Activated naive CD4-positive, alpha-beta T cell treated with anti-CD3 and anti-CD28 coated beads, Interleukin-2, amount 50 U/mL, for 24 hours (primary cell): Measurements from ENCODE around the gene ZBTB38.

Source experiments
- H3K27ac Mint-ChIP-seq: one replicate; pipeline ENCODE4 v1.8.0; 2021; ENCODE audit warnings: mild to moderate bottlenecking, mixed read lengths
- H3K27me3 Mint-ChIP-seq: one replicate; pipeline ENCODE4 v1.8.0; 2021; ENCODE audit warnings: mixed read lengths
- H3K36me3 Mint-ChIP-seq: one replicate; pipeline ENCODE4 v1.8.0; 2021; ENCODE audit warnings: mixed read lengths
- H3K4me1 Mint-ChIP-seq: one replicate; pipeline ENCODE4 v1.8.0; 2021; ENCODE audit warnings: mixed read lengths
- H3K4me3 Mint-ChIP-seq: one replicate; pipeline ENCODE4 v1.8.0; 2021; ENCODE audit warnings: mild to moderate bottlenecking, mixed read lengths
- H3K9me3 Mint-ChIP-seq: one replicate; pipeline ENCODE4 v1.8.0; 2021; ENCODE audit warnings: mixed read lengths

Gene ZBTB38

GRCh38 chr3:141371882-141372281 lies 3.6 kb downstream of the ZBTB38 start:
- no peaks in the 10 kb centered on the region for H3K9me3 Mint-ChIP-seq
- H3K27ac Mint-ChIP-seq: no peak overlapping the region
- no peaks in the 10 kb centered on the region for H3K36me3 Mint-ChIP-seq
- H3K27me3 Mint-ChIP-seq: no peaks in the 10 kb centered on the region
- peaks cover 27% of the 10 kb centered on the region for H3K4me1 Mint-ChIP-seq
- H3K4me3 Mint-ChIP-seq: no peak overlapping the region

DNA sequence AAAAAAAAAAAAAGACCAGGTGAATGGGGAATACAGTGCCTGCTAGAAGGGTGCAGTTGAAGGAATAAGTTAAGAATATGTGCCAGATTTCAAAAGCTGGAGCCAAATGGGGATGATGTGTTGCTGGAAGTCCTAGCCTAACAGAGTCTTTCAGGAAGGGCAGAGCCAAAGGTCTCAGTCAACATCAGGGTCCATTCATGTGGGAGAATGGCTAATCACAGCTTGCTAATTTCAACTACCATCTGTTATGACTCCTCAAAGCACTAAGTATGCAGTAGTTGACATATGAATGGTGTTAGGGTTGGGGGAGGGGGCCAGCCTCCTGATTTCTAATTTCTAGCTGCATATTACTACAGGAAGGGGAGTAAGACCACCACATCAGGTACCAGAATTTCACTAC lies 4.4 kb downstream of the ZBTB38 start:
- peaks cover 29% of the 10 kb centered on the region for H3K4me1 Mint-ChIP-seq
- no peaks in the 10 kb centered on the region for H3K27me3 Mint-ChIP-seq
- no peaks in the 10 kb centered on the region for H3K9me3 Mint-ChIP-seq
- H3K4me3 Mint-ChIP-seq: no peak overlapping the region
- H3K36me3 Mint-ChIP-seq: no peaks in the 10 kb centered on the region
- no peak overlapping the region for H3K27ac Mint-ChIP-seq

GRCh38 chr3:141373232-141373631 lies 4.9 kb downstream of the ZBTB38 start:
- Mint-ChIP-seq H3K4me1 (peaks cover 29% of the 10 kb centered on the region), H3K4me3 (no peak overlapping the region), H3K9me3 (no peaks in the 10 kb centered on the region), H3K27me3 (no peaks in the 10 kb centered on the region), H3K36me3 (no peaks in the 10 kb centered on the region), H3K27ac (no peak overlapping the region)

- Mint-ChIP-seq H3K27ac (no peak overlapping the region), H3K4me3 (no peak overlapping the region), H3K4me1 (peaks cover 29% of the 10 kb centered on the region), H3K9me3 (no peaks in the 10 kb centered on the region), H3K27me3 (no peaks in the 10 kb centered on the region), H3K36me3 (no peaks in the 10 kb centered on the region)
These were observed 5.6 kb downstream of the ZBTB38 start for GRCh38 chr3:141373768-141374526.

- no peaks in the 10 kb centered on the region for H3K9me3 Mint-ChIP-seq
- H3K27ac Mint-ChIP-seq: no peak overlapping the region
- no peaks in the 10 kb centered on the region for H3K36me3 Mint-ChIP-seq
- H3K4me3 Mint-ChIP-seq: no peak overlapping the region
- H3K4me1 Mint-ChIP-seq: peaks cover 17% of the 10 kb centered on the region
- no peaks in the 10 kb centered on the region for H3K27me3 Mint-ChIP-seq
These were observed 7.3 kb downstream of the ZBTB38 start for GRCh38 chr3:141375381-141376301.

GRCh38 chr3:141377377-141377776 lies 9.1 kb downstream of the ZBTB38 start:
- Mint-ChIP-seq H3K4me3 (no peak overlapping the region), H3K9me3 (no peaks in the 10 kb centered on the region), H3K36me3 (no peaks in the 10 kb centered on the region), H3K4me1 (peaks cover 17% of the 10 kb centered on the region), H3K27me3 (no peaks in the 10 kb centered on the region), H3K27ac (no peak overlapping the region)

DNA sequence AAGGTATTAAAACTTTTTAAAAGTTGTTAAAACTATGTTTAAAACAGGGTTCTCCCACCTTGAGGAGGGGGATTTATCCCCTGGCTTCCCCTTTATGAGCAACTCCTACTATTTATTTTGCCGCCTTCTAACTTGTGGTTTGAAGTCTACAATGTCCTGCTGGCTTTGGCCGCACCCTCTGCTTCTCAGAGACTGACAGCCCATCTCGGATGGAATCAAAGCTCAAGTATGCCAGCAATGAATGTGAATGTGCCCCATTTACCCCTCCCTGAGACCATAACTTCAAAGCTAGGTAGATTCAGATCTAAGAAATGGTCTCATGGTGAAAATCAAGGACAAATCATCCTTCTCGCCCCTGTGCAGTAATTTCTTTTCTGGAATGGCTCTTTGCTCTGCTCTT lies 10.3 kb downstream of the ZBTB38 start:
- Mint-ChIP-seq H3K27ac (no peak overlapping the region), H3K36me3 (no peaks in the 10 kb centered on the region), H3K9me3 (no peaks in the 10 kb centered on the region), H3K4me3 (no peak overlapping the region), H3K27me3 (no peaks in the 10 kb centered on the region), H3K4me1 (peaks cover 17% of the 10 kb centered on the region)

- Mint-ChIP-seq H3K4me1 (peaks cover 17% of the 10 kb centered on the region), H3K9me3 (no peaks in the 10 kb centered on the region), H3K27me3 (no peaks in the 10 kb centered on the region), H3K36me3 (no peaks in the 10 kb centered on the region), H3K4me3 (no peak overlapping the region), H3K27ac (no peak overlapping the region)
These were observed 11.1 kb downstream of the ZBTB38 start for GRCh38 chr3:141379250-141379966.

DNA sequence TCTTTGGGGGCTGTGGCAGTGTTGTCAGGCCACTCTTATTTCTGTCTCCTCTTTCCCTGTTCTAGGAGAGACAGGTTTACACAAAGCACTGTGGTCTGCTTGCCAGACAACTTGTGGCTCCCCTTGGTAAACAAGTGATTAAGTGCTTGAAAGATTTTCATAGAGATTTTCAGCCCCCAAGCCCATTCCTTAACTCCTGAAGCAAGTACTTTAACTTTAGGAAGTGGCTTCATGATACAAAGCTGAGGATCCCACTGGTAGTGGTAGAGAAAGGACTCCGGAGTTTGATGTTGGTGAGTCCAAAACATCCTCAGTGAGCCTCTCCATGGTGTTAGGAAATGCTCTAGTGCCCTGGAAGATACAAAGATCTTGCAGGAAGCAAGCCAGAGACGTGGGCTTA lies 12.0 kb downstream of the ZBTB38 start:
- no peak overlapping the region for H3K27ac Mint-ChIP-seq
- no peak overlapping the region for H3K4me3 Mint-ChIP-seq
- no peaks in the 10 kb centered on the region for H3K27me3 Mint-ChIP-seq
- no peaks in the 10 kb centered on the region for H3K36me3 Mint-ChIP-seq
- H3K9me3 Mint-ChIP-seq: no peaks in the 10 kb centered on the region
- H3K4me1 Mint-ChIP-seq: peaks cover 17% of the 10 kb centered on the region

DNA sequence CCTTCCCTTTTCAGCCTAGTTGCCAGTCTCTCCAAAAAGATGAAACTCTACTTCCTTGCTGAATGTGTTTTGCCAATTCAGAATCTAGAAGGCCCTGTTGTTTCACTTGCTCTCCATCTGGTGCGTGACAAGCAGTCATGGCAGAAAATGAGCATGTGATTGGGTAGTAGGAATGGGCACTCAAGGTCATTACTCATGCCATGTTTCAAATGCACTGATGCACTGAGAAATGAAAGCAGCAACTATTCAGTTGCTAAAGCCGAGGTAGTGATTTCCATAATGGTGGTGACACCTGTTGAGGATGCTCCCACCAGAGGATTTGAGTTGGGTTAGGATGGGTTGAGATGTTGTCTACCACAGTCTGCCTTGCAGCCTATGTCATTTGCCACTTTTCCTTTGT lies 12.7 kb downstream of the ZBTB38 start:
- Mint-ChIP-seq H3K27ac (no peak overlapping the region), H3K4me1 (peaks cover 9% of the 10 kb centered on the region), H3K4me3 (no peak overlapping the region)

DNA sequence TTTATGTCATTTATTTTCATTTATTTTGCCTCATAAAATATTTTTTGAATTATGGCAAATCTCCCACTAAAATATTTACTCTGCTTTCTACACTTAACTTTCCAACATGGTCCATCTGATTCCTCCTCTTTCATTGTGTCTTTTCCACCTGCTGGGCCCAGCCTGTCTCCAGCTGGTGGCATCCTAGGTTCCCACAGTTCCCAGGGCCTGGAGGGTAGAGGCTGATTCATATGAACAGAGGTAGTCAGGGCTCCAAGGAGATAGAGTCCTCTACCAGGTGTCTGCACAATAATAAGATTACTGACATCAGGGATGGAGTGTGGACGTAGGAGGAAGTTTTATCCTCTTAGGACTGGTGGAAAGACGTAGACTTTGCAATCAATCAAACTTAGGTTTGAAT lies 14.3 kb downstream of the ZBTB38 start:
- Mint-ChIP-seq H3K27me3 (no peaks in the 10 kb centered on the region), H3K27ac (no peak overlapping the region), H3K4me3 (no peak overlapping the region), H3K9me3 (no peaks in the 10 kb centered on the region), H3K36me3 (no peaks in the 10 kb centered on the region), H3K4me1 (no peaks in the 10 kb centered on the region)

More for the DNA sequence above, 12.7 kb downstream of the ZBTB38 start:
- Mint-ChIP-seq H3K9me3 (no peaks in the 10 kb centered on the region), H3K36me3 (no peaks in the 10 kb centered on the region), H3K27me3 (no peaks in the 10 kb centered on the region)

- Mint-ChIP-seq H3K4me3 (no peak overlapping the region), H3K9me3 (no peaks in the 10 kb centered on the region), H3K4me1 (peaks cover 1% of the 10 kb centered on the region), H3K27ac (no peak overlapping the region), H3K36me3 (no peaks in the 10 kb centered on the region), H3K27me3 (no peaks in the 10 kb centered on the region)
These were observed 15.3 kb downstream of the ZBTB38 start for GRCh38 chr3:141383555-141384129.

DNA sequence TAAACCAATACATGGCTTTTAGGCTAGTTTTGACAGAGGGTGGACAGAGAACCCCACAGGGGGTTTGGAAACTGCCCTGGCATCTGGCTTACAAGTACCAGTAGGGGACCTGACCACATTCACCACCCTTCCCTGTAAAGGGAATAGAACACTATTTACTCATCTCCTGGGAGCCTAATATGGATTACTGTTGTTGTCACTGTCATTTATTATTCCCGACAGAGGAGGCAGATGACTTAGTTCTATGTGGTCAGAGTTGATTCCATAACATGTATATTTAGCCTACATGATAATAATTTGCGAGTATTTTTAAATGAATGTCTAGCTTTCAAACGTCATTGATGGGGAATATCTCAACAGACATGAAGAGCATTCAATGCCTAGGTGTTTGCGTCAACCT lies 15.9 kb downstream of the ZBTB38 start:
- Mint-ChIP-seq H3K4me1 (peaks cover 6% of the 10 kb centered on the region), H3K9me3 (no peaks in the 10 kb centered on the region), H3K27me3 (no peaks in the 10 kb centered on the region), H3K4me3 (no peak overlapping the region), H3K36me3 (no peaks in the 10 kb centered on the region), H3K27ac (no peak overlapping the region)

- Mint-ChIP-seq H3K27me3 (no peaks in the 10 kb centered on the region), H3K4me3 (no peak overlapping the region), H3K36me3 (no peaks in the 10 kb centered on the region), H3K27ac (no peak overlapping the region), H3K9me3 (no peaks in the 10 kb centered on the region), H3K4me1 (peaks cover 6% of the 10 kb centered on the region)
These were observed 16.3 kb downstream of the ZBTB38 start for GRCh38 chr3:141384575-141384974.

GRCh38 chr3:141385406-141386125 lies 17.3 kb downstream of the ZBTB38 start:
- Mint-ChIP-seq H3K27me3 (no peaks in the 10 kb centered on the region), H3K4me3 (no peak overlapping the region), H3K9me3 (no peaks in the 10 kb centered on the region), H3K36me3 (no peaks in the 10 kb centered on the region), H3K27ac (no peak overlapping the region), H3K4me1 (peaks cover 6% of the 10 kb centered on the region)
